Measurements from ENCODE around the gene CR1L.
"Not testable (repeated sequence)": the region's sequence is repeated elsewhere in the genome, so short reads cannot be mapped to it uniquely, and the experiment has no call there.

Gene CR1L

GRCh38 chr1:207690551-207690950 lies 45.6 kb downstream of the CR1L start:
- DNase-seq: not testable (repeated sequence)

GRCh38 chr1:207691010-207691409 lies 46.1 kb downstream of the CR1L start:
- no peak for DNase-seq

- no peak for DNase-seq
Observed at GRCh38 chr1:207691841-207692240, 46.9 kb downstream of the CR1L start.

- DNase-seq: not testable (repeated sequence)
Observed at GRCh38 chr1:207692291-207692690, 47.4 kb downstream of the CR1L start.

DNA sequence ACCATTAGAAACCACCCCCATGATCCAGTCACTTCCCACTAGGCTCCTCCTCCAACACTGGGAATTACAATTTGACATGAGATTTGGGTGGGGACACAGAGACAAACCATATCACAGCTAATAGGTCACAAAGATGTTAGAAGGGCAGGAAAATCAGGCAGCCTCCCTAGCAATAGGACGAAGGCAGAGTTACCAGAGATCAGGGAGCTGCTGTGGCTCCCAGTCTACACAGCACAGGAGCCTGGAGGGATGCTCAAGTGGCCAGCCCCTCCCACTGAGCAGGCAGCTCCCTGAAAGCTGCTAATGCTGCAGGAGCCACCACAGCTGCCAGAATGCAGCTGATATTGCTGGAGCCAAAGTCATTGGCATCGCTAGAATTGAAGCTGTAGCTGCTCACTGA lies 51.0 kb downstream of the CR1L start:
- no peak for DNase-seq

DNA sequence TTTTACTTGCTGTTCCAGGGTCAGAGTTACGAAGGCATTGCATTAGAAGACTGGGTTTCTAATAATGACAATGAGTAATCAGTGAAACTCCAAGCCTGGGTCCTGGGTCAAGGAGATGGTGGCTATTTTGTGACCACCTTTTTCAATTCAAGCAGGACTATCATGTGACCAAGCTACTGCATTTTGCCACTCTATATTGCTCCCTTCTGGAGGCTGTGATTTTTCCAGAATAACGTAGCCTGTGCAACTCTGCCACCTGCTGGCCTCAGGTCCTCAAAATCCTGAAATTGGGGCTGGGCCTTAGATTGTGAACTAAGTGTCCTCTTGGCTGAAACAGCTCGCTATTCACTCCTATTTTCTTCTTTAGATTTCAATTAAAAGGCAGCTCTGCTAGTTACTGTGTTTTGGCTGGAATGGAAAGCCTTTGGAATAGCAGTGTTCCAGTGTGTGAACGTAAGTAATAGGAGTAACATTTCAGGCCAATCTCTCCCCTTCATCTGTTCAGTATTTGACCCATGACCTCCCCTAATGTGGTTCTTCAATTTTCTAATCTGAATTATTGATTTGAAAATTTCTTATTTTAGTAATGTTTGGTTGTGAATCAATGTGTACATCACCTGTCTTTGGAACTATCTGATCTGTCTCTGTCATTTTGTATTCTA lies 54.0 kb downstream of the CR1L start:
- DNase-seq: peak; percentile 30

- DNase-seq: no peak
Observed at GRCh38 chr1:207702317-207702716, 57.4 kb downstream of the CR1L start.

DNA sequence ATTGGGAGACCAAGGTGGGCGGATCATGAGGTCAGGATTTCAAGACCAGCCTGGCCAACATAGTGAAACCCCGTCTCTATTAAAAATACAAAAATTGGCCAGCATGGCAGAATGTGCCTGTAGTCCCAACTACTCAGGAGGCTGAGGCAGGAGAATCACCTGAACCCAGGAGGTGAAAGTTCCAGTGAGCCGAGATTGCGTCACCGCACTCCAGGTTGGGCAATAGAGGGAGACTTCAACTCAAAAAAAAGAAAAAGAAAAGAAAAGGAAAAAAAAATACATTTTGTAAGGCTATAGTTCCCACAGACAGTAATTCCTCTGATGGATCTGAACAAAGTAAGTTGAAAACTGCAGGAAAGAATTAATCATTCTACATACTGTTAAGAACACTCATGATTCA lies 58.8 kb downstream of the CR1L start:
- no peak for DNase-seq

- not testable (repeated sequence) for DNase-seq
Observed at GRCh38 chr1:207708004-207708403, 63.1 kb downstream of the CR1L start.

- DNase-seq: no peak
Observed at GRCh38 chr1:207711285-207711684, 66.4 kb downstream of the CR1L start.

GRCh38 chr1:207712701-207713100 lies 67.8 kb downstream of the CR1L start:
- not testable (repeated sequence) for DNase-seq

- DNase-seq: no peak
Observed at GRCh38 chr1:207713529-207713928, 68.6 kb downstream of the CR1L start.

GRCh38 chr1:207719234-207719633 lies 74.3 kb downstream of the CR1L start:
- DNase-seq: no peak

DNA sequence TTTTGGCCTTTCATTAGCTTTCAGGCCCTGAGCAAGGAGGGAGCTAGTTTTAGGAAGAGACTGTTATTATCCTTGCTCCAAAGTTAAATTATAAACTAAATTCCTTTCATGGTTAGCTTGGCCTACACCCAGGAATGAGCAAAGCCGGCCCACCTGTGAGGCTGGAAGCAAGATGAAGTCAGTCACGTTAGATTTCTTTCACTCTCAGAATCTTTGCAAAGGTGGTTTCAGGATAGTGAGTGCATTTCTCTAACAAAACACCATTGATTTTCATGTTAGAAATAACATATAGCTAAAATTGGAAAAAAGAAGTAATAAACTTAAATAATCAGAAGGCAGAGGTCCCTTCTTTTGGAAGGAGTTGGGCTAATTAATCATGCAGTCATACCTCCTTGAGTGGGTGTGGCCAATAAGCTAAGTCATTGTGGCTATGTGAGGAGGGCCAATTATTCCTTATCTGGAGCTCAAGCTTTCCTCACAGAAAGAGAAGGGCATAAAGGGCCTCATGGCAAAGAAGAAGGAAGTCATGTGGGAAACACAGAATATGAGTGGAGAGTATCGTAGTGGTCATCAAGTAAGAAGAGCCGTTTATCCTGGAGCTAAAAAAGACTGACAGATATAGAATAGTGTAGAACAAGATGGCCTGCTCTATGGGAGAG lies 83.4 kb downstream of the CR1L start:
- DNase-seq: not testable (repeated sequence)

GRCh38 chr1:207737503-207738157 lies 92.7 kb downstream of the CR1L start:
- DNase-seq: not testable (repeated sequence)

GRCh38 chr1:207738158-207738659 lies 93.3 kb downstream of the CR1L start:
- peak; percentile 33 for DNase-seq

- DNase-seq: no peak
Observed at GRCh38 chr1:207740207-207740606, 95.3 kb downstream of the CR1L start.

DNA sequence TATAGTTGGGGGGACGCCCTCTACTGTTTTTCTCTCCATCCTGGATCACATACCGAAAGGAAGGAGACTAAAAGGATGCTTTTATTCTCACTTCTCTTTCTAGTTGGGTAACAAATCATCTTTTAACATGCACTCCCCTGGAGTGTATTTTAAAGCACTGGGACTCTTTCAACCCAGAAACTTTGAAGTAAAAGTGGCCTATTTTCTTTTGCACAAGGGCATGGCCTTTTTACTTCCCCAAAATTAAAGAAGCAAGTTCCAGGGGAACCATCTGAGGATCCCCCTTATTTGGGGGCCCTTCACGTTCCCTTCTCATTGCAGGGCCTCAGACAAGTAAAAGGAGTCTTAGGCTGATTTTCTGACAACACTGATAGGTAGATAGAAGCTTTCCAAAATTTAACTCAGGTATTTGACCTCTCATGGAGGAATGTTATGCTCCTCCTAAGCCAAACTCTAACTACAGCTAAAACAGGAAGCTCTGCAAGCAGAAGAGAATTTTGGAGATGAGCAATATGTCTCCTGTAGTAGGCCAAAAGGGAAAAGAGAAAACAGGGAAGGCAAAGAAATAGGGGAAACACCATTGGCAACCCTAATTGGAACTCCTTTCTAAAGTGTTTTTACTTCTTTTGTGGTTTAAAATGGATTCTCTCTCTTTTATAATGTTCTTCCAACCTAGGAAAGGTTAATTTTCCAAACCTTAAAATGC lies 98.1 kb downstream of the CR1L start:
- no peak for DNase-seq

DNA sequence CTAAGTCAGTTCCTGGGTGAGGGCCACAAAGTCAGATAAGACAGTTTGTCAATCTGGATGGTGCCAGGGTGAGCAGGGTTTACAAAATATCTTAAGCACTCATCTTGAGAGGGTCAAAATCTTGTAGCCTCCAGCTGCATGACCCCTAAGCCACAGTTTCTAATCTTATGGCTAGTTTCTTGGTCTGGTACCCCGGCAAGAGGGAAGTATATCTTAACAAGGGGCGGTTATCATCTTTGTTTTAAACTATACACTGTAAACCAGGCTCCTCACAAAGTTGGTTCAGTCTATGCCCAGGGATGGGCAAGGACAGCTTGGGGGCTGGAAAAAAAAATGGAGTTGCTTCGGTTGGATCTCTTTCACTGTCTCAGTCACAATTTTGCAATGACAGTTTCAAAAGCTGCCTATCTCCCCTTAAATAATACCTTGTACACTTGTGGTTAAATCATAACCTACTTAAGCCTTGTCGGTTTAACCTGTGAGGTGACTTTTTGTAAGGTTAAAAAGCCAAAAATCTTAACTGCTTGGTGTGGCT lies 99.1 kb downstream of the CR1L start:
- no peak for DNase-seq

DNA sequence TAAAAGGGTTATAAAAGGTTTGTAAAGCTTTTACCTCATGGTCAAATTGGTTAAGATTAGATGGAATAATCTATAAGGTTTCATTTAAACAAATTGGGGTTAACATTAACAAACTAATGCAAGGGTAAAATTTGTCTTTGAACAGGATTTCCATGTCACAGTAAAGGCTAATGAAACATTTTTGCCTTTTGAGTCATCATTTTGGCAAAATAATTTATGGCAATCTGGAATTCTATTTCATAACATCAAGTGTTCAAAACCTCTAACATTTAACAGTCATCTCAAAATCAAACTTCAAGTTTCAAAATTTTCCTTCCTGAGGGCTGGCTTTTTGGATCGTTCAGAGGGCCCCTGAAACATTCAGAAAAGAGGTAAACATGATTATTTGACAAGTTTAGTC lies 100.4 kb downstream of the CR1L start:
- no peak for DNase-seq

- DNase-seq: no peak
Observed at GRCh38 chr1:207745839-207746767, 101.2 kb downstream of the CR1L start.

Data from activated CD8-positive, alpha-beta memory T cell treated with anti-CD3 and anti-CD28 coated beads, Interleukin-2, amount 50 U/mL, for 4 hours (primary cell).